ENCODE results near the gene PLPPR1.

- TF ChIP-seq POLR2A (IDR thresholded peaks at IDR 0.05; ENCODE audit: low read depth, low read length) (no peak), POLR2AphosphoS5 (IDR thresholded peaks at IDR 0.05; ENCODE audit: low read depth, low read length) (no peak)
Measured at GRCh38 chr9:101312661-101313060, 284.1 kb downstream of the PLPPR1 start.
